DOHH2 (cell line): ENCODE results near the gene BCL2L11.

ENCODE experiments used
- EZH2phosphoT487 ChIP-seq: fragments of 200-600 bp; sonication (generic); IDR thresholded peaks from 2 replicates; pipeline ENCODE4 v1.6.1; 2017; ENCODE audit warnings: borderline replicate concordance, mild to moderate bottlenecking, antibody characterized with exemption, low read length, moderate library complexity, mixed read lengths
- TF ChIP-seq, protein P1 (sequence below): fragments of 200-600 bp; sonication (generic); IDR thresholded peaks from one replicate; pipeline ENCODE4 v1.5.1; 2014; ENCODE audit warnings: antibody characterized with exemption, mild to moderate bottlenecking, low read depth, low read length; ENCODE audit not compliant: poor library complexity, severe bottlenecking

DNA sequence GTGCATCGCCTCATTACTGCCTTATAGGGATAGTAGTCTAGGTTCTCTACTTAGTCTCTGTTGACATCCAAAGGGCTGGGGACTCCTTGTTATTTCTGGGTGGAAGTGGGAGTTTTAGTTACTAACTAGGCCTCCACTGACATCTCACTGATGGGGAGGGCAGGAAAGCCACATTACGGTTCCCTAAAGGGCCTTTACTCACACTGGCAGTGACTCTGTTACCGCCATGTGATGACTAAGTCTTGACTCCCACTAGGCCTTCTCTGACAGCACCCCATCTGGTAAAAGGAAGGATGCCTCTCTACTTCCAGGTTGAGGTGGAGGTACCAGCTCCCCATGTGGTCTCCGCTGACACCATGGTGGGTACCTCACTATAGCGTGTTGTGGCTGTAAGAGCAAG, 14.0 kb upstream of the BCL2L11 start:
- TF ChIP-seq, protein P1, sequence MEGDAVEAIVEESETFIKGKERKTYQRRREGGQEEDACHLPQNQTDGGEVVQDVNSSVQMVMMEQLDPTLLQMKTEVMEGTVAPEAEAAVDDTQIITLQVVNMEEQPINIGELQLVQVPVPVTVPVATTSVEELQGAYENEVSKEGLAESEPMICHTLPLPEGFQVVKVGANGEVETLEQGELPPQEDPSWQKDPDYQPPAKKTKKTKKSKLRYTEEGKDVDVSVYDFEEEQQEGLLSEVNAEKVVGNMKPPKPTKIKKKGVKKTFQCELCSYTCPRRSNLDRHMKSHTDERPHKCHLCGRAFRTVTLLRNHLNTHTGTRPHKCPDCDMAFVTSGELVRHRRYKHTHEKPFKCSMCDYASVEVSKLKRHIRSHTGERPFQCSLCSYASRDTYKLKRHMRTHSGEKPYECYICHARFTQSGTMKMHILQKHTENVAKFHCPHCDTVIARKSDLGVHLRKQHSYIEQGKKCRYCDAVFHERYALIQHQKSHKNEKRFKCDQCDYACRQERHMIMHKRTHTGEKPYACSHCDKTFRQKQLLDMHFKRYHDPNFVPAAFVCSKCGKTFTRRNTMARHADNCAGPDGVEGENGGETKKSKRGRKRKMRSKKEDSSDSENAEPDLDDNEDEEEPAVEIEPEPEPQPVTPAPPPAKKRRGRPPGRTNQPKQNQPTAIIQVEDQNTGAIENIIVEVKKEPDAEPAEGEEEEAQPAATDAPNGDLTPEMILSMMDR: no peak
- TF ChIP-seq EZH2phosphoT487: no peak
